Activated CD4-positive, alpha-beta T cell treated with anti-CD3 and anti-CD28 coated beads for 24 hours (primary cell): ENCODE data around the gene NALCN.

ENCODE experiments used
- DNase-seq, 2 donors: peaks; one replicate each; pipeline ENCODE4 v3.0.0-alpha.2; 2020; ENCODE audit warnings: low read depth in 2 of 2

Gene NALCN

GRCh38 chr13:101127741-101128353, 288.5 kb downstream of the NALCN start:
- DNase-seq: no peak

- DNase-seq: no peak
These were observed 293.3 kb downstream of the NALCN start for GRCh38 chr13:101123028-101123427.

GRCh38 chr13:101121608-101122007, 294.7 kb downstream of the NALCN start:
- DNase-seq: no peak

- DNase-seq: no peak
These were observed 296.3 kb downstream of the NALCN start for GRCh38 chr13:101120007-101120406.

GRCh38 chr13:101116826-101117225, 299.5 kb downstream of the NALCN start:
- no peak for DNase-seq

GRCh38 chr13:101116341-101116740, 300.0 kb downstream of the NALCN start:
- no peak for DNase-seq

GRCh38 chr13:101115762-101116171, 300.5 kb downstream of the NALCN start:
- DNase-seq: no peak

GRCh38 chr13:101111894-101112293, 304.4 kb downstream of the NALCN start:
- no peak for DNase-seq

GRCh38 chr13:101109005-101109404, 307.3 kb downstream of the NALCN start:
- DNase-seq: no peak

GRCh38 chr13:101098873-101099272, 317.4 kb downstream of the NALCN start:
- no peak for DNase-seq

GRCh38 chr13:101092985-101093384, 323.3 kb downstream of the NALCN start:
- DNase-seq: no peak

GRCh38 chr13:101090287-101090686, 326.0 kb downstream of the NALCN start:
- DNase-seq: no peak

GRCh38 chr13:101085551-101085950, 330.8 kb downstream of the NALCN start:
- no peak for DNase-seq

GRCh38 chr13:101082441-101082840, 333.9 kb downstream of the NALCN start:
- no peak for DNase-seq

- no peak for DNase-seq
These were observed 335.7 kb downstream of the NALCN start for GRCh38 chr13:101080616-101081015.

- no peak for DNase-seq
These were observed 351.0 kb downstream of the NALCN start for GRCh38 chr13:101065329-101065728.

- no peak for DNase-seq
These were observed 356.5 kb downstream of the NALCN start for GRCh38 chr13:101059793-101060192.

- no peak for DNase-seq
These were observed 357.5 kb downstream of the NALCN start for GRCh38 chr13:101058841-101059240.

- no peak for DNase-seq
These were observed 362.8 kb downstream of the NALCN start for GRCh38 chr13:101053301-101054093.

- DNase-seq: no peak
These were observed 367.0 kb downstream of the NALCN start for GRCh38 chr13:101049166-101049850.

- no peak for DNase-seq
These were observed 379.8 kb downstream of the NALCN start for GRCh38 chr13:101036546-101036945.

GRCh38 chr13:101035119-101035620, 381.1 kb downstream of the NALCN start:
- DNase-seq: no peak
